Activated CD4-positive, alpha-beta memory T cell treated with anti-CD3 and anti-CD28 coated beads for 36 hours (primary cell): ENCODE data around the gene ARHGAP18. TPM values are rescaled to one million over a fixed set of nuclear protein-coding genes. Genes with fewer than 3 reads are reported as not detected.

Source experiments
- CTCF ChIA-PET: fragments of 350-600 bp; sonication (Branson Sonifier 250); formaldehyde crosslinking; loops from one replicate; lab custom pipeline; 2021; ENCODE audit warnings: antibody characterized with exemption, inconsistent platforms; lab: Charles Lee
- POLR2A ChIA-PET: fragments of 350-600 bp; sonication (Branson Sonifier 250); formaldehyde crosslinking; loops from one replicate; lab custom pipeline; 2021; ENCODE audit warnings: antibody characterized with exemption; lab: Charles Lee
- DNase-seq: peaks from one replicate; pipeline ENCODE4 v3.0.0-alpha.2; 2020
- H3K27ac Mint-ChIP-seq: one replicate; pipeline ENCODE4 v1.8.0; 2021; ENCODE audit warnings: mixed read lengths
- H3K27me3 Mint-ChIP-seq: one replicate; pipeline ENCODE4 v1.8.0; 2021; ENCODE audit warnings: mixed read lengths
- H3K36me3 Mint-ChIP-seq: one replicate; pipeline ENCODE4 v1.8.0; 2021; ENCODE audit warnings: mixed read lengths
- H3K4me1 Mint-ChIP-seq: one replicate; pipeline ENCODE4 v1.8.0; 2021; ENCODE audit warnings: low read depth, mixed read lengths
- H3K4me3 Mint-ChIP-seq: one replicate; pipeline ENCODE4 v1.8.0; 2021; ENCODE audit warnings: mild to moderate bottlenecking, mixed read lengths
- H3K9me3 Mint-ChIP-seq: one replicate; pipeline ENCODE4 v1.8.0; 2021; ENCODE audit warnings: mixed read lengths
- intact Hi-C: fragments of 100-400 bp; cut with micrococcal nuclease; formaldehyde crosslinking; loops from one replicate; pipeline ENCODE4 v1.15.1; 2023
- total RNA-seq, 2 experiments: library from RNA; stranded (reverse); gene quantifications; one replicate each; pipeline ENCODE4 v1.2.3, GENCODE V29; 2021

Gene ARHGAP18
- total RNA-seq, 2 experiments from 2014 or later, result 7.0 to 9.2 TPM

- Mint-ChIP-seq H3K27me3 (no peaks in the 10 kb centered on the region), H3K9me3 (no peaks in the 10 kb centered on the region), H3K4me3 (no peak overlapping the region), H3K36me3 (no peaks in the 10 kb centered on the region), H3K4me1 (no peaks in the 10 kb centered on the region), H3K27ac (no peak overlapping the region)
- CTCF ChIA-PET, result interaction anchor here (0.9 to 2.3 kb wide), 2 partner anchors 10 to 14 kb away, joined by 3 to 6 read pairs; no protein-coding TSS in a partner anchor
- POLR2A ChIA-PET, result no interaction called here
- DNase-seq, result no peak
- intact Hi-C loops, result no loop called here
These were observed 9.7 kb upstream of the ARHGAP18 start for GRCh38 chr6:129719692-129720091.

GRCh38 chr6:129717277-129717676 is 7.3 kb upstream of the ARHGAP18 start:
- Mint-ChIP-seq H3K27me3 (no peaks in the 10 kb centered on the region), H3K27ac (no peak overlapping the region), H3K36me3 (no peaks in the 10 kb centered on the region), H3K9me3 (no peaks in the 10 kb centered on the region), H3K4me1 (peaks cover 5% of the 10 kb centered on the region), H3K4me3 (no peak overlapping the region)
- no peak for DNase-seq
- ChIA-PET CTCF (interaction anchor here (1.0 to 2.0 kb wide), 2 partner anchors 12 to 119 kb away, joined by 3 to 5 read pairs; no protein-coding TSS in a partner anchor), POLR2A (no interaction called here)
- intact Hi-C loops, result no loop called here

- no peaks in the 10 kb centered on the region for H3K27me3 Mint-ChIP-seq
- intact Hi-C loops, result no loop called here
- H3K4me1 Mint-ChIP-seq, result peaks cover 21% of the 10 kb centered on the region
- H3K4me3 Mint-ChIP-seq, result no peak overlapping the region
- DNase-seq, result no peak
- H3K27ac Mint-ChIP-seq, result no peak overlapping the region
- ChIA-PET CTCF (interaction anchor here (1.4 kb wide), 1 partner anchor 17 kb away, joined by 3 read pairs; no protein-coding TSS in a partner anchor), POLR2A (no interaction called here)
- H3K36me3 Mint-ChIP-seq, result no peaks in the 10 kb centered on the region
- no peaks in the 10 kb centered on the region for H3K9me3 Mint-ChIP-seq
These were observed 3.9 kb upstream of the ARHGAP18 start for GRCh38 chr6:129713806-129714333.

GRCh38 chr6:129711271-129711631 is 1.3 kb upstream of the ARHGAP18 start:
- no peak overlapping the region for H3K4me3 Mint-ChIP-seq
- intact Hi-C loops, result no loop called here
- H3K27ac Mint-ChIP-seq, result no peak overlapping the region
- H3K4me1 Mint-ChIP-seq, result peaks cover 33% of the 10 kb centered on the region
- ChIA-PET CTCF (interaction anchor here (1.7 kb wide), 1 partner anchor 19 kb away, joined by 4 read pairs; no protein-coding TSS in a partner anchor), POLR2A (no interaction called here)
- no peaks in the 10 kb centered on the region for H3K27me3 Mint-ChIP-seq
- H3K36me3 Mint-ChIP-seq, result no peaks in the 10 kb centered on the region
- no peak for DNase-seq
- no peaks in the 10 kb centered on the region for H3K9me3 Mint-ChIP-seq

GRCh38 chr6:129710450-129711270 is 683 bp upstream of the ARHGAP18 start:
- no peak for DNase-seq
- intact Hi-C loops, result loop anchor here (1.0 kb wide), 3 partner anchors 14 to 38 kb away; no protein-coding TSS in a partner anchor
- Mint-ChIP-seq H3K9me3 (no peaks in the 10 kb centered on the region), H3K27me3 (no peaks in the 10 kb centered on the region), H3K4me1 (peaks cover 33% of the 10 kb centered on the region), H3K27ac (peak overlapping the region; percentile 33), H3K4me3 (peak overlapping the region; percentile 86), H3K36me3 (no peaks in the 10 kb centered on the region)
- CTCF ChIA-PET, result interaction anchor here (0.9 to 1.7 kb wide), 6 partner anchors 19 to 311 kb away, joined by 3 to 6 read pairs (median 4); no protein-coding TSS in a partner anchor
- POLR2A ChIA-PET, result interaction anchor here (0.8 to 1.7 kb wide), 4 partner anchors 20 to 39 kb away, joined by 3 to 9 read pairs (median 4); no protein-coding TSS in a partner anchor

- DNase-seq, result no peak
- Mint-ChIP-seq H3K4me3 (peak overlapping the region; percentile 86), H3K4me1 (peaks cover 33% of the 10 kb centered on the region), H3K9me3 (no peaks in the 10 kb centered on the region), H3K27me3 (no peaks in the 10 kb centered on the region), H3K27ac (peak overlapping the region; percentile 33), H3K36me3 (no peaks in the 10 kb centered on the region)
- POLR2A ChIA-PET, result interaction anchor here (0.7 to 1.7 kb wide), 4 partner anchors 21 to 209 kb away, joined by 3 to 9 read pairs (median 4); no protein-coding TSS in a partner anchor
- CTCF ChIA-PET, result interaction anchor here (0.8 to 1.7 kb wide), 8 partner anchors 21 to 312 kb away, joined by 3 to 6 read pairs (median 3); no protein-coding TSS in a partner anchor
- intact Hi-C loops, result no loop called here
These were observed 695 bp downstream of the ARHGAP18 start for GRCh38 chr6:129709196-129709768.

GRCh38 chr6:129708496-129709195 is 1.3 kb downstream of the ARHGAP18 start:
- Mint-ChIP-seq H3K27me3 (no peaks in the 10 kb centered on the region), H3K4me3 (peak overlapping the region; percentile 86), H3K9me3 (no peaks in the 10 kb centered on the region), H3K27ac (no peak overlapping the region), H3K4me1 (peaks cover 28% of the 10 kb centered on the region), H3K36me3 (no peaks in the 10 kb centered on the region)
- POLR2A ChIA-PET, result interaction anchor here (1.7 kb wide), 1 partner anchor 20 kb away, joined by 9 read pairs; no protein-coding TSS in a partner anchor
- no peak for DNase-seq
- intact Hi-C loops, result no loop called here
- CTCF ChIA-PET, result interaction anchor here (0.9 to 1.7 kb wide), 3 partner anchors 39 to 111 kb away, joined by 3 to 6 read pairs (median 3); no protein-coding TSS in a partner anchor

GRCh38 chr6:129707882-129708495 is 2.0 kb downstream of the ARHGAP18 start:
- Mint-ChIP-seq H3K4me3 (no peak overlapping the region), H3K9me3 (no peaks in the 10 kb centered on the region), H3K27ac (no peak overlapping the region), H3K36me3 (no peaks in the 10 kb centered on the region), H3K27me3 (no peaks in the 10 kb centered on the region), H3K4me1 (peaks cover 28% of the 10 kb centered on the region)
- intact Hi-C loops, result no loop called here
- ChIA-PET CTCF (interaction anchor here (0.9 to 1.3 kb wide), 2 partner anchors 38 to 43 kb away, joined by 3 read pairs; no protein-coding TSS in a partner anchor), POLR2A (no interaction called here)
- no peak for DNase-seq

- intact Hi-C loops, result no loop called here
- Mint-ChIP-seq H3K9me3 (no peaks in the 10 kb centered on the region), H3K27ac (no peak overlapping the region), H3K4me3 (no peak overlapping the region), H3K27me3 (no peaks in the 10 kb centered on the region), H3K36me3 (no peaks in the 10 kb centered on the region), H3K4me1 (peaks cover 28% of the 10 kb centered on the region)
- CTCF ChIA-PET, result no interaction called here
- POLR2A ChIA-PET, result no interaction called here
- DNase-seq, result no peak
These were observed 2.9 kb downstream of the ARHGAP18 start for GRCh38 chr6:129707028-129707427.

GRCh38 chr6:129705212-129705611 is 4.8 kb downstream of the ARHGAP18 start:
- Mint-ChIP-seq H3K27ac (no peak overlapping the region), H3K27me3 (no peaks in the 10 kb centered on the region), H3K9me3 (no peaks in the 10 kb centered on the region), H3K4me1 (peaks cover 26% of the 10 kb centered on the region), H3K4me3 (no peak overlapping the region), H3K36me3 (no peaks in the 10 kb centered on the region)
- POLR2A ChIA-PET, result no interaction called here
- CTCF ChIA-PET, result interaction anchor here (0.7 to 1.8 kb wide), 3 partner anchors 15 to 91 kb away, joined by 3 to 6 read pairs (median 3); no protein-coding TSS in a partner anchor
- DNase-seq, result no peak
- intact Hi-C loops, result no loop called here

- Mint-ChIP-seq H3K4me1 (peaks cover 23% of the 10 kb centered on the region), H3K36me3 (no peaks in the 10 kb centered on the region), H3K27me3 (no peaks in the 10 kb centered on the region), H3K9me3 (no peaks in the 10 kb centered on the region), H3K27ac (no peak overlapping the region), H3K4me3 (no peak overlapping the region)
- no peak for DNase-seq
- intact Hi-C loops, result no loop called here
- CTCF ChIA-PET, result interaction anchor here (1.3 to 1.8 kb wide), 2 partner anchors 15 to 91 kb away, joined by 3 to 6 read pairs; no protein-coding TSS in a partner anchor
- POLR2A ChIA-PET, result no interaction called here
These were observed 5.3 kb downstream of the ARHGAP18 start for GRCh38 chr6:129704708-129705107.
